Mesendoderm (in vitro differentiated cells): ENCODE results near the gene FSD1.

Source experiments
- DNase-seq: peaks from one replicate; pipeline ENCODE4 v3.0.0; 2013
- H2AK5ac ChIP-seq: 2 replicates; pipeline ENCODE4 v1.6.1; 2013; ENCODE audit warnings: low read length, inconsistent platforms
- H2BK120ac ChIP-seq: 2 replicates; pipeline ENCODE4 v1.6.1; 2013; ENCODE audit warnings: low read depth, mild to moderate bottlenecking, low read length, moderate library complexity, mixed read lengths
- H2BK15ac ChIP-seq: replicated peaks from 2 replicates; pipeline ENCODE4 v1.6.1; 2013; ENCODE audit warnings: low read depth, mild to moderate bottlenecking, moderate library complexity
- H2BK5ac ChIP-seq: 2 replicates; pipeline ENCODE4 v1.6.1; 2013; ENCODE audit warnings: low read length, inconsistent platforms
- H3K18ac ChIP-seq: 2 replicates; pipeline ENCODE4 v1.6.1; 2013; ENCODE audit warnings: mild to moderate bottlenecking, low read length, mixed read lengths
- H3K23ac ChIP-seq: one replicate; pipeline ENCODE4 v1.6.1; 2013; ENCODE audit warnings: low read length
- H3K27ac ChIP-seq: 2 replicates; pipeline ENCODE4 v1.5.1; 2013; ENCODE audit warnings: low read depth, mild to moderate bottlenecking, inconsistent platforms, low read length, moderate library complexity
- H3K27me3 ChIP-seq: 2 replicates; pipeline ENCODE4 v1.6.1; 2013; ENCODE audit warnings: low read length, control low read depth, mild to moderate bottlenecking, inconsistent platforms; ENCODE audit not compliant: insufficient read depth, poor library complexity
- H3K36me3 ChIP-seq: 2 replicates; pipeline ENCODE4 v1.6.1; 2013; ENCODE audit warnings: low read length, inconsistent platforms; ENCODE audit not compliant: control insufficient read depth, insufficient read depth
- H3K4ac ChIP-seq: one replicate; pipeline ENCODE4 v1.6.1; 2013; ENCODE audit warnings: low read depth, mild to moderate bottlenecking, low read length, moderate library complexity
- H3K4me1 ChIP-seq: 2 replicates; pipeline ENCODE4 v1.6.1; 2013; ENCODE audit warnings: low read depth, low read length, inconsistent platforms; ENCODE audit not compliant: control insufficient read depth
- H3K4me2 ChIP-seq: 2 replicates; pipeline ENCODE4 v1.6.1; 2013; ENCODE audit warnings: low read length
- H3K4me3 ChIP-seq: 2 replicates; pipeline ENCODE4 v1.5.1; 2013; ENCODE audit warnings: mild to moderate bottlenecking, low read length
- H3K56ac ChIP-seq: one replicate; pipeline ENCODE4 v1.6.1; 2013; ENCODE audit warnings: low read length
- H3K79me1 ChIP-seq: 2 replicates; pipeline ENCODE4 v1.6.1; 2013; ENCODE audit warnings: low read length, inconsistent platforms
- H3K79me2 ChIP-seq: 2 replicates; pipeline ENCODE4 v1.6.1; 2013; ENCODE audit warnings: mild to moderate bottlenecking, low read length; ENCODE audit not compliant: control insufficient read depth, insufficient read depth
- H3K9ac ChIP-seq: 2 replicates; pipeline ENCODE4 v1.6.1; 2013; ENCODE audit warnings: low read length, inconsistent platforms
- H4K5ac ChIP-seq: one replicate; pipeline ENCODE4 v1.6.1; 2013; ENCODE audit warnings: low read length
- H4K8ac ChIP-seq: one replicate; pipeline ENCODE4 v1.6.1; 2013; ENCODE audit warnings: low read depth, mild to moderate bottlenecking, control low read depth, low read length, moderate library complexity
- WGBS: extraction: QIAGEN DNeasy Blood & Tissue Kit; methylation state at CpG from one replicate; pipeline ENCODE4 v1.1.7; 2013; ENCODE audit warnings: low lambda C conversion rate, missing lambda C conversion rate; ENCODE audit not compliant: insufficient coverage; ENCODE audit errors: extremely low coverage; 5-methylcytosine and 5-hydroxymethylcytosine counted together

Gene FSD1

GRCh38 chr19:4316956-4317355, 12.6 kb downstream of the FSD1 start:
- WGBS, result no CpG with 5 or more reads among the region's 9 CpGs
- Histone ChIP-seq H3K79me2 (no peaks in the 10 kb centered on the region), H3K27me3 (no peaks in the 10 kb centered on the region)

GRCh38 chr19:4318460-4318859, 14.1 kb downstream of the FSD1 start:
- Histone ChIP-seq H2BK5ac (no peak overlapping the region), H3K56ac (no peak overlapping the region), H3K79me2 (no peaks in the 10 kb centered on the region), H3K4me2 (no peak overlapping the region), H3K9ac (no peak overlapping the region), H3K18ac (no peak overlapping the region), H3K36me3 (no peaks in the 10 kb centered on the region), H3K27ac (no peak overlapping the region), H4K5ac (no peak overlapping the region), H3K23ac (no peak overlapping the region), H3K4me1 (no peaks in the 10 kb centered on the region), H3K4me3 (no peak overlapping the region), H2BK15ac (no peak overlapping the region), H3K27me3 (no peaks in the 10 kb centered on the region), H4K8ac (no peak overlapping the region), H2AK5ac (no peak overlapping the region), H3K79me1 (no peaks in the 10 kb centered on the region), H2BK120ac (no peak overlapping the region), H3K4ac (no peak overlapping the region)
- no CpG with 5 or more reads among the region's 7 CpGs for WGBS
- no peak for DNase-seq

More at GRCh38 chr19:4316956-4317355, 12.6 kb downstream of the FSD1 start:
- H2AK5ac ChIP-seq, result no peak overlapping the region
- DNase-seq, result no peak
- no peak overlapping the region for H2BK15ac ChIP-seq
- H2BK5ac ChIP-seq, result no peak overlapping the region
- no peak overlapping the region for H3K4me3 ChIP-seq
- no peak overlapping the region for H3K27ac ChIP-seq
- no peak overlapping the region for H2BK120ac ChIP-seq
- H3K79me1 ChIP-seq, result no peaks in the 10 kb centered on the region
- H3K18ac ChIP-seq, result no peak overlapping the region
- H3K23ac ChIP-seq, result no peak overlapping the region
- no peak overlapping the region for H3K56ac ChIP-seq
- no peak overlapping the region for H4K5ac ChIP-seq
- H3K36me3 ChIP-seq, result no peaks in the 10 kb centered on the region
- H3K9ac ChIP-seq, result no peak overlapping the region
- no peaks in the 10 kb centered on the region for H3K4me1 ChIP-seq
- no peak overlapping the region for H3K4me2 ChIP-seq
- no peak overlapping the region for H4K8ac ChIP-seq
- no peak overlapping the region for H3K4ac ChIP-seq

DNA sequence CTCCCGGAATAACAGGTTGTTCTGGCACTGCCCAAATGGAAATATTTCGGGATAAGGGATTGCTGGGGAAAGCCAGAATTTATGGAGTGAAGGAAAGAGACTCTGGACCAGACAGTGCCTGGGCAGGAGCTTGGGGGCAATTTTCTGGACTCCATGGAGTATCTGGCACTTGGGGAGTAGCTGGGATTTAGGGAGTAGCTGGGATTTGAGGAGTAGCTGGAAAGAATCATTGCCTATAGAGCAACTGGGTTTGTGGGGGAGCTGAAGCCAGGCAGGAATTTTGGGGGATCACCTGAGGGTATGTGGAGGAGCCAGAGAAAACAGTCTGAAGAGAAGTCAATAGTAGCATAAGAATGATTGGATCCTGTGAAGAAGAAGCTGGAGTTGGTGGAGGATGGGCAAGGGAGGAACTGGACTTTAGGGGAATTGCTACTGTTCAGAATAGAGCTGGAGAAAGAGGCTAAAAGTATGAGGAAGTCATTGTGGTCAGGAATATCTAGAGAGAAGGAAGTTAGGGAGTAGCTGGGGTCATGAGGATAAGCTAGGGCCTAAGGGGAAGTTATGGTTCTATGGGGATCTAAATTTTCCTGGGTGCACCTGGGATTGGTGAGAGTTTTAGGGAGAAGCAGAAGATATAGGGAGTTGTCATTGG, 14.8 kb downstream of the FSD1 start:
- no peak overlapping the region for H4K5ac ChIP-seq
- no peak overlapping the region for H3K23ac ChIP-seq
- no peaks in the 10 kb centered on the region for H3K27me3 ChIP-seq
- no peaks in the 10 kb centered on the region for H3K4me1 ChIP-seq
- DNase-seq, result no peak
- no peak overlapping the region for H2BK5ac ChIP-seq
- no peaks in the 10 kb centered on the region for H3K79me2 ChIP-seq
- no peak overlapping the region for H2BK120ac ChIP-seq
- H3K4me2 ChIP-seq, result no peak overlapping the region
- H2AK5ac ChIP-seq, result no peak overlapping the region
- H3K79me1 ChIP-seq, result no peaks in the 10 kb centered on the region
- no CpG with 5 or more reads among the region's 2 CpGs for WGBS
- H3K4me3 ChIP-seq, result no peak overlapping the region
- H4K8ac ChIP-seq, result no peak overlapping the region
- no peak overlapping the region for H3K27ac ChIP-seq
- no peaks in the 10 kb centered on the region for H3K36me3 ChIP-seq
- no peak overlapping the region for H3K9ac ChIP-seq
- H3K4ac ChIP-seq, result no peak overlapping the region
- H2BK15ac ChIP-seq, result no peak overlapping the region
- no peak overlapping the region for H3K56ac ChIP-seq
- H3K18ac ChIP-seq, result no peak overlapping the region

GRCh38 chr19:4320419-4320818, 16.0 kb downstream of the FSD1 start:
- H4K5ac ChIP-seq, result no peak overlapping the region
- DNase-seq, result no peak
- H3K4me3 ChIP-seq, result no peak overlapping the region
- no peak overlapping the region for H2AK5ac ChIP-seq
- no peaks in the 10 kb centered on the region for H3K79me2 ChIP-seq
- no peak overlapping the region for H2BK5ac ChIP-seq
- H3K4ac ChIP-seq, result no peak overlapping the region
- no peak overlapping the region for H3K56ac ChIP-seq
- no peak overlapping the region for H4K8ac ChIP-seq
- H3K27ac ChIP-seq, result no peak overlapping the region
- H3K18ac ChIP-seq, result no peak overlapping the region
- H3K27me3 ChIP-seq, result no peaks in the 10 kb centered on the region
- H3K79me1 ChIP-seq, result no peaks in the 10 kb centered on the region
- no peak overlapping the region for H2BK15ac ChIP-seq
- no peak overlapping the region for H3K4me2 ChIP-seq
- no CpG with 5 or more reads among the region's 2 CpGs for WGBS
- H2BK120ac ChIP-seq, result no peak overlapping the region
- H3K4me1 ChIP-seq, result no peaks in the 10 kb centered on the region
- no peaks in the 10 kb centered on the region for H3K36me3 ChIP-seq
- no peak overlapping the region for H3K23ac ChIP-seq
- no peak overlapping the region for H3K9ac ChIP-seq

GRCh38 chr19:4322942-4323665, 18.7 kb downstream of the FSD1 start:
- Histone ChIP-seq H2AK5ac (no peak overlapping the region), H3K4me2 (no peak overlapping the region), H3K79me2 (no peaks in the 10 kb centered on the region), H3K36me3 (no peaks in the 10 kb centered on the region), H3K18ac (no peak overlapping the region), H3K56ac (no peak overlapping the region), H2BK15ac (no peak overlapping the region), H3K27me3 (no peaks in the 10 kb centered on the region), H4K5ac (no peak overlapping the region), H3K4ac (no peak overlapping the region), H4K8ac (no peak overlapping the region), H3K4me1 (no peaks in the 10 kb centered on the region), H3K79me1 (no peaks in the 10 kb centered on the region), H3K4me3 (no peak overlapping the region), H3K23ac (no peak overlapping the region), H2BK120ac (no peak overlapping the region), H3K27ac (no peak overlapping the region), H3K9ac (no peak overlapping the region), H2BK5ac (no peak overlapping the region)
- WGBS, result no CpG with 5 or more reads among the region's 37 CpGs
- no peak for DNase-seq
